ENCODE results near the gene MYL5.

DNA sequence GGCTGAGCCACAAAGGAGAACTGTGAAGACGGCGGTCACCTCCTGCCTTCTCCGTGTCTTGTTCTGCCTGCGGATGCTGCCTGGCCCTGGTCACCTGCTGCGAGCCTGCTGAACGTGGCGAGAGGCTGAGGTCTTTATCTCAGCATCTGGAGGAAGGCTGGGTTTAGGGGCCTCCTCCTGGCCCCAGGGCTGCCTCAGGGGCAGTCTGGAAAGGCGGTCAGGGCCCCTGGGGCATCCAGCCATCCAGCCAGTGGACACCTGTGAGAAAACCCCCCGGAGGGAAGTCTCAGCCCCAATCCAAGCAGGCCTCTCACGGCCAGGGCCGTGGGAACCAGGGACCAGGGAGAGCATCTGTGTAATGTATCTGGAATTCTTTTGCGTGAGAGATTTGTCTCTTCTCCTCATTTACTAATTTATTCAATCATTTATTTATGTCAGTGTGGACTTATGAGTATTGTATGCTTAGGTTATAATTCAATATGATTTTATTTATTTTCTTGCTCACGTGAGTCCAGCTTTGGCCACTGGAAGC is 37.6 kb upstream of the MYL5 start:
- no peak for TF ChIP-seq EZH2 (IDR thresholded peaks at IDR 0.05; ENCODE audit: insufficient read depth, poor library complexity, severe bottlenecking)
- no peak for TF ChIP-seq EZH2phosphoT487 (IDR thresholded peaks at IDR 0.05; ENCODE audit: insufficient read depth, low read depth)
